RWPE2 (cell line): Measurements from ENCODE around the gene HDGFL2.

Experiments
- ATAC-seq: fragments of 200-7000 bp; cut with Tn5 transposase; 3 replicates; pipeline ENCODE4 v1.9.1; 2021; ENCODE audit warnings: low read depth
- DNase-seq: peaks from one replicate; pipeline ENCODE4 v3.0.0-alpha.2; 2020; ENCODE audit warnings: low spot score
- H3K27ac ChIP-seq: fragments of 450-650 bp; 2 replicates; pipeline ENCODE4 v1.5.1; 2017; ENCODE audit warnings: mild to moderate bottlenecking; ENCODE audit not compliant: poor library complexity, severe bottlenecking
- H3K27me3 ChIP-seq: fragments of 250-450 bp; sonication (Bioruptor Pico); 2 replicates; pipeline ENCODE4 v1.5.1; 2021; ENCODE audit warnings: mild to moderate bottlenecking, moderate library complexity; ENCODE audit not compliant: insufficient read depth, poor library complexity, severe bottlenecking
- H3K36me3 ChIP-seq: fragments of 250-450 bp; sonication (Bioruptor Pico); 2 replicates; pipeline ENCODE4 v1.5.1; 2020; ENCODE audit warnings: low read depth, mild to moderate bottlenecking, moderate library complexity
- H3K4me1 ChIP-seq: fragments of 250-450 bp; sonication (Bioruptor Pico); 2 replicates; pipeline ENCODE4 v1.5.1; 2021; ENCODE audit warnings: mild to moderate bottlenecking, moderate library complexity; ENCODE audit not compliant: insufficient read depth, poor library complexity, severe bottlenecking
- H3K4me3 ChIP-seq: fragments of 250-450 bp; sonication (Bioruptor Pico); 2 replicates; pipeline ENCODE4 v1.5.1; 2021; ENCODE audit warnings: mild to moderate bottlenecking, moderate library complexity; ENCODE audit not compliant: severe bottlenecking
- H3K9me3 ChIP-seq: fragments of 250-450 bp; sonication (Bioruptor Pico); 2 replicates; pipeline ENCODE4 v1.5.1; 2021; ENCODE audit warnings: mild to moderate bottlenecking, moderate library complexity; ENCODE audit not compliant: severe bottlenecking
- TF ChIP-seq, protein P1 (sequence below): fragments of 450-650 bp; IDR thresholded peaks from one replicate; pipeline ENCODE4 v1.5.1; 2017; ENCODE audit warnings: mild to moderate bottlenecking, moderate library complexity; ENCODE audit not compliant: poor library complexity, severe bottlenecking

HDGFL2 gene

DNA sequence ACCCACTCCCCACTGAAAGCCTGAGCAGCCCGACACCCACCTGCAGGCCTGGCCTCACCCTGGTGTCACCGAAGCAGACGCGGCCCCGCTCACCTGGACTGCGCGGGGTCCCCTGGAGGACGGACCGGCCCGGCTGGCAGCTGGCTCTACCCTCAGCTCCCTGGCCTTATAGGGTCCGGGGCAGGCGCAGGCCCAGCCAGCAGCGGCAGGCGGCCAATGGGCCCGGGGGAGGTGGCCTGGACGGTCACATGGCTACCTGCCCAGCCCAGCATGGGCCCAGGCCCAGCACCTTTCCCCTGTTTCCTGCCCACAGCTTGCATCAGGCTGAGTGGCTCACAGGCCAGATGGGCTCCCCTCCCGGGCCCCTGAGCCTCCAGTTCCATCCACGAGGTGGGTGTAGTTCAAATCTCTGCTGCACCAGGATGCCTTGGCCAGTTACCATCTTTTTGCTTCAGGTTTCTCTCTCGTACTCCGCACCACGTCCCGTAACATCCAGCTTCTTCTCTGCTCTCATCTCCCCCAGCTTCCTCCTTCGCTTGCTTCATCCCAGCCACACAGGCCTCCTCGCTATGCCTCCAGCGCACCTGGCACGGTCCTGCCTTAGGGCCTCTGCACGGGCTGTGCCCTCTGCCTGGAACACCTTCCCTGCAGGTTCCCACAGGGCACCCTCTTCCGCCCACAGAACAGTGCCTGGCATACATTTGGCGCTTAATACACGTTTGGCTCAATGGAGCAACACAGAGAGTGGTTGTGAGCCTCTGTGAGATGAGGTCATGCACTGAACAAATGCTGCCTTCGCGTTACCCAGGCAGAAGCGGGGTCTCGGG is 46.5 kb downstream of the HDGFL2 start, which contains the start of gene PLIN4:
Gene PLIN4 (minus strand): TSS at position 142 of the 827 bp plus-strand sequence. CDS start 214 bp downstream, outside the sequence.
- H3K27ac ChIP-seq, result no peak within 1 kb of the TSS

DNA sequence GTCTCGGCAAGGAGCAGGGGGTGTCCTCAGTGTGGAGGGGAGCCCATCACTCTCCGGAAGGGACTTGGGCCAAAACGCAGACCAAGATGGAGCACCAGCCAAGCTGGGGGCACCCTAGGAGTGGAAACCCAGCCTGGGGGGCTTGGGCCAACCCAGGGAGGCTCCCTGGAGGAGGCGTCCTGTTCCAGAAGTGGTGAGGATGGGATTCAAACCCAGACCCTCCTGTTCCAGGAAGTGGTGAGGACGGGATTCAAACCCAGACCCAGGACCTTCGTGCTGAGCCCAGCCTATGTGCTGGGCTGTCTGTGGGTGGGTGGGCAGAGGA is 47.0 kb downstream of the HDGFL2 start:
- ATAC-seq (no peak), DNase-seq (no peak)
- Histone ChIP-seq H3K4me1 (peaks cover 10% of the 10 kb centered on the region), H3K9me3 (no peaks in the 10 kb centered on the region), H3K27ac (no peak overlapping the region), H3K27me3 (no peaks in the 10 kb centered on the region), H3K4me3 (no peak overlapping the region), H3K36me3 (no peaks in the 10 kb centered on the region)
- TF ChIP-seq, protein P1, sequence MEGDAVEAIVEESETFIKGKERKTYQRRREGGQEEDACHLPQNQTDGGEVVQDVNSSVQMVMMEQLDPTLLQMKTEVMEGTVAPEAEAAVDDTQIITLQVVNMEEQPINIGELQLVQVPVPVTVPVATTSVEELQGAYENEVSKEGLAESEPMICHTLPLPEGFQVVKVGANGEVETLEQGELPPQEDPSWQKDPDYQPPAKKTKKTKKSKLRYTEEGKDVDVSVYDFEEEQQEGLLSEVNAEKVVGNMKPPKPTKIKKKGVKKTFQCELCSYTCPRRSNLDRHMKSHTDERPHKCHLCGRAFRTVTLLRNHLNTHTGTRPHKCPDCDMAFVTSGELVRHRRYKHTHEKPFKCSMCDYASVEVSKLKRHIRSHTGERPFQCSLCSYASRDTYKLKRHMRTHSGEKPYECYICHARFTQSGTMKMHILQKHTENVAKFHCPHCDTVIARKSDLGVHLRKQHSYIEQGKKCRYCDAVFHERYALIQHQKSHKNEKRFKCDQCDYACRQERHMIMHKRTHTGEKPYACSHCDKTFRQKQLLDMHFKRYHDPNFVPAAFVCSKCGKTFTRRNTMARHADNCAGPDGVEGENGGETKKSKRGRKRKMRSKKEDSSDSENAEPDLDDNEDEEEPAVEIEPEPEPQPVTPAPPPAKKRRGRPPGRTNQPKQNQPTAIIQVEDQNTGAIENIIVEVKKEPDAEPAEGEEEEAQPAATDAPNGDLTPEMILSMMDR, result no peak

More for the DNA sequence above, 46.5 kb downstream of the HDGFL2 start, which contains the start of gene PLIN4:
- H3K27me3 ChIP-seq, result no peaks in the 10 kb centered on the region
- H3K4me1 ChIP-seq, result peaks cover 10% of the 10 kb centered on the region
- no peak for DNase-seq
- H3K9me3 ChIP-seq, result no peaks in the 10 kb centered on the region
- H3K4me3 ChIP-seq, result no peak within 1 kb of the TSS
- H3K36me3 ChIP-seq, result no peaks in the 10 kb centered on the region
- TF ChIP-seq, protein P1, result no peak
- peak; percentile 66 for ATAC-seq

DNA sequence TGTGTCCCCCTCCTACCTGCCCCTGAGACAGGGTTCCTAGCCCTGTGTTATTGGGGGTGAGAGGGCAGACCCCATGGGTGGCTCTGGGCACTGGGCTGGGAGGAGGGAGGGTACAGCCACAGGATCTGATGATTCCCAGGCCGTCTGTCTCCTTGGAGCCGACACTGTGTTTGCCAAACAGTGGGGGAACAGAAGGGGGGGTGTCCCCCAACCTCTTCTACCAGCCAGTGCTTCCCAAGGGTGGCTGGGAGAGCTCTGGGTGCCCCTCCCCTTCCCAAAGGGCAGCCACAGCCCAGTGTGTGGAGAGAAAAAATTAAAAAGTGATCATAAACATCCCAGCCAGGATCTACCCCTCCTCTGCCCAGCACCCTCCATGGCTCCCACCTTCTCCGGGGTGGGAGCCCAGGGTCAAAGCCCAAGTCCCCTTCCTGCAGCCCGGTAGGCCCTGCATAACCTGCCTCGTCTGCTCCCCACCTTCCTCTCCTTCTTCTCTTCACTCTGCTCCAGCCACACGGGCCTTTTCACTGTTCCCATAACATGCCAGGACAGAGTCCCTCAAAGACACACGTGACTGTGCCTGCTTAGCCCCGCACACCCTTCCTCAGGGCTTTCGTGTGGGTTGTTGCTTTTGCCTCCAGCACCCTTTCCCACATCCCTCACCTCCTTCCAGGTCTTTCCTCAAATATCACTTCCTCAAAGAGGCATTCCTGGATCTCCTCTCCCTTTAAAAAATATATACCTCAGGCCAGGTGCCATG is 47.6 kb downstream of the HDGFL2 start:
- DNase-seq (no peak), ATAC-seq (peak; percentile 29; the same call in 2 of the 3 replicates)
- Histone ChIP-seq H3K4me1 (peaks cover 10% of the 10 kb centered on the region), H3K27me3 (no peaks in the 10 kb centered on the region), H3K9me3 (no peaks in the 10 kb centered on the region), H3K27ac (peak overlapping the region; percentile 4), H3K4me3 (no peak overlapping the region), H3K36me3 (no peaks in the 10 kb centered on the region)
- TF ChIP-seq, protein P1, result no peak

DNA sequence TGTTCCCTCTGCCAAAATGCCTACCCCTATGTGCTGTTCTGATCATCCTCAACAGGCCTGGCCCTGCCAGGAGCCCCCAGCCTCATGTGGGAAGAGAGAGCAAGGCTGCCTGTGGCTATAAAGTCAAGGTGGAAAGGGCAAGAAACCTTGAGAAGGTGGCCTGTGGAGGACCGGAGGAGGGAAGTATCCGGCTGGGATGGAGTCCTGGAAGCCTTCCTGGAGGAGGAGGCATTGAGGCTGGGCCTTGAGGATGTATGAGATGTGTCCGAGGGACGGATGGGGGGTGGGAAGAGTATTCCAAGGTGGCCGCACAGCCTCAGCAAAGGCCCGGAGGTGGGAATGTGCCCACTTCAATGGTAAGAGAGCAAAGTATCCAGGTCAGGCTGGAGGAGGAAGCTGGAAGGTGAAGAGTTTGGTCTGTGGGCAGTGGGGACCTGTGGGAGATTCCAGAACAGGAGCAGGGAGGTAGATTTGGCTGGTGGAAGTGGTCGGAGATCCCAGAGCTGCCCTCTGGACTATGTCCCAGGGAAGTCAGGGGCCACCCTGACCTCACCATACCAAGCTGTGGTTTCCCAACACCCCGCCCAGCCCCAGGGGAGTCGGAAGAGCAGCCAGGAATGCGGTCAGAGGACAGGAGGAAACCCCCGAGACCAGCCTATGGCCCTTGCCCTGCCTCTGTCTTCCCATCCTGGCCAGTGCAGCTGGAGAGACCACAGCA is 49.2 kb downstream of the HDGFL2 start:
- H3K4me3 ChIP-seq, result no peak overlapping the region
- H3K36me3 ChIP-seq, result no peaks in the 10 kb centered on the region
- H3K27ac ChIP-seq, result no peak overlapping the region
- ATAC-seq (no peak), DNase-seq (no peak)
- no peaks in the 10 kb centered on the region for H3K9me3 ChIP-seq
- peaks cover 10% of the 10 kb centered on the region for H3K4me1 ChIP-seq
- TF ChIP-seq, protein P1, result no peak
- no peaks in the 10 kb centered on the region for H3K27me3 ChIP-seq
